CD4-positive, alpha-beta T cell treated with Interleukin-17A for 4 hours (primary cell): ENCODE data around the gene KIRREL3.

Experiments used
- DNase-seq: peaks from one replicate; pipeline ENCODE4 v3.0.0-alpha.2; 2020; ENCODE audit warnings: mixed read lengths

Gene KIRREL3

DNA sequence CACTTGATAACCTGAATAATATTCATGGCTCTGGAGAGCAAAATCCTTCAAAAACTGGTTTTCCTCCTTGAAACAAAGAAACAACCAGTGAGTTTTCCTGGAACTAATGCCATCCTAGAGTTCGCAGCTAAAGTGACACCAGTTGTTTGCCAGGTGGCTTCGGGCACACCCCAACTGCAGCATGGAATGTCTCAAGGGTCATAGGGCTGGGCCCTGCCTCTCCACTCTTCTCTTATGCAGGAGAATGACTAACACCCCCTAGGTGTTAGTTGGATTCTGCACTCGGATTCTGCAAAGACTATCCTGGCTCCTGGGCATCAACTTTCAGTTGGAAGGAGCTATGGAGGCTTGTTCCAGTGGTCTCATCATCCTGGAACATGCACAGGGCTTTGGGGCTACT, 98.8 kb downstream of the KIRREL3 start:
- DNase-seq, result no peak

DNA sequence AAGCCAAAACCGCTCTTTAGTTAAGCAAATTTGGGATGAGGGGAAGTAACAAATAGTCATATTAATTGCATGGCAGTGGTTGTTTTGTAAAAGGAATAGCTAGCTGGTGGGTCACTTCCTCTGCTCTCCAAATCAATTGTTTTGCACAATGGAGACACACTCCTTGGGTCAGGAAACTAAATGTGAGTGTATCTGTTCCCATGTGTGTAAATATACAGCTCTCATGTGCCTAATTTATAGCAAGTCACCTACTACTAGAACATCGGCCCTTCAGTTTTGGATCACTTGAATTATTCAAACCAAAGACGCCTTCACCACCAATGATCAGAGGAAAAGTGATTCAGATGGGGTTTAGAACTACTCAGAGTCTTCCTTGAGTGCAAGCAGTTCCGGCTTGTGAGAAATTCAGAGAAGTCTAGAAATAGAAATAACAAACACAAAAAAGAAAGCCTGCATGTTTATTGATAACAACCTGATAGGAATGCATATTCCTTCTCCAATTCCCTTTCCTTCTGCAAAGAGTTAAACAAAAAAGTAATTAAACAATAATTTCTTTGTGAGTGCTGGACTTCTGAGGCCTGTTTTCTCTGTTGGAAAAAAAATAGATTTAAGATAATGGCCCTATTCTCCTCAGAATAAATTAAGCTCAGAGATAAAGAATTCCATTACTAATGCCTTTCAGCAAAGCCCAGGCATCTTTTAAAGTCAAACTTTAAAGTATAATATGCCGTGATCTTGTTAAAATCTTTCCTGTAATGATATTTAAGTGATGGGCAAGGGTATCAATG, 100.4 kb downstream of the KIRREL3 start:
- DNase-seq, result no peak

DNA sequence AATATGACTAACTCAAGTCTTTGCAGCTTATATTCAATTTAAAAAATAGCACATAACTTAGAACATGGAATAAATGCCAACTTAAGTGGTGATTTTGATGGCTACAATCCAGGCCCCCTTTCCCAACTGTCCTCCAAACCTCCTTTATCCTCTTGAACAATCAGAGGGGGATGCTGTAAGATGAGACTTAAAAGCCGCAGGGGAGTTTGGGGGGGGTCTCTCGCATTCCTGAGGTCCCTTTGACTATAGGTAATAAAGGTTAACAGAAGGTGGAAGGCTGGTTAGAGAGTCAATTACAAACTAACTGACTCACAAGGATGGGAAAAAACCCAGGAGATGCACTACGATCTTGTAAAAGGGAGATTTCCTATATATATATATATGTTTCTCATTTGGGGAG, 101.8 kb downstream of the KIRREL3 start:
- no peak for DNase-seq

DNA sequence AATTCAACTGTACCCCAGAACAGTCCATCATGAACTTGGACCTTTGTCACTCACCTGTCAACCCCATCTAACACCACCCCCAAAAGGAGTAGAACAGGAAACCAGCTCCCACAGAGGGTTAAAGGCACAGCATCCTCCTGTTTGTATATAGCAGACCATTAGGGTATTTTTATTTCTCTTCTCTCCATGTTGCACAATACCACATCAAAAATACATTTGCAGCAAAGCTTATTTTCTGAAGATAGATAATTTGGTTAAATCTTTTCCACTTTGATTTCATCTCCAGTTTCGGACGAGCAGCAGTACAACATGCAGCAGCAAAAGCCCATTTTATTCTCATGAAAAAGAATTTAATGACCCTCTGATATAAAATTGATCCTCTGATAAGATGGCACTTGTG, 103.1 kb downstream of the KIRREL3 start:
- no peak for DNase-seq

DNA sequence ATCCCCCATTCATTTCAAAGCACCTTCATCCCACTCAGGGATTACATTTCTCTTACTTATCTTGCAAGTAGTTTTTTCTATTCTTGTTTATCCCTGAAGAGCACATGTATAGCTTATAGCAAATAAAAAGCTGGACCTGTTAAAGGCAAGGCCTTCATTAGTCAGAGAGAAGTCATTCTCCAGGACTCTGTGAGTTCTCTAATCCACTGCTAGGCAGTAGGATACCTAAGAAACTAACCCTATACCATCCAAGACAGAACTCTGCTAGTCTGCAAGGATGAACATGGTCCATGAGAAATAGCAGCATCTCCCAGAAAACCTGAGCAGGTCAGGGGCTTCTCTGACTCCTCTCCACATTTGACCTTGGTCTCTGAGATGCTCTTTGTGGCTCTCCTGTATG, 104.5 kb downstream of the KIRREL3 start:
- no peak for DNase-seq

DNA sequence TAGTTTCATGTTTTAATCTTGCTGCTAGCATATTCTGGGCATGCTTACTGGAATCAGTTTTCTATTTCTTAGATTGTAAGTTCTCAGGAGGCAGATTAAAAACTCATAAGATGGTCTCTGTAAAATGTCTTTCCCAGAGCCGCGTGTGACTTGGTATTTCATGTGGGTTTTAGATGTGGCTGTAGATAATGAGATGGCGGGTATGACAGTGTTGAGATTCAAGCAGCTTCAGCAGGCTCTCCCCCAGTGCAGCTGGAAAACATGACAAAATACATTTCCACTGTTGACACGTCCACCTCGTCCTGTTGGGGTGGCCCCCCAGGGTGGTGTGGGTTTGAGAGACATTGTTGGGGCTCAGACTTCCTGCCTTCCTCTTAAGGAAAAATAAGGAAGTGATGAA, 106.8 kb downstream of the KIRREL3 start:
- no peak for DNase-seq

DNA sequence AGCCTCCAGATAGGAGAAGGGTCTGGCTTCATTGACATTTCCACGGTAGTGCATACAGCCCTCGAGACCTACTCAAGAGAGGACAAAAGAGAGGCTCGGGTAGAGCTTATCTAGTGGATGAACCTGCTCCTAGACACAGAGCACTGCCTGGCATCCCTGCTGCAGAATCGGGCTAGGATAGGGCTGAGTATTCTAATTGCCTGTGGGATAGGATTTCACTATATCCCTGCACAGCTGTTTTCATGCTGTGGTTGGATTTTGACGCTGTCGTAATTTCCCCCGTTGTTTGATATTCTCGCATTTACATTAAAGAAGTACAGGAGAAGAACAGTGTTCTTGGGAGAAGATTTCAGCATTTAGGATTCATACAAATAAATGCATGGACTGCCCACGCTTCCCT, 107.8 kb downstream of the KIRREL3 start:
- DNase-seq, result no peak

DNA sequence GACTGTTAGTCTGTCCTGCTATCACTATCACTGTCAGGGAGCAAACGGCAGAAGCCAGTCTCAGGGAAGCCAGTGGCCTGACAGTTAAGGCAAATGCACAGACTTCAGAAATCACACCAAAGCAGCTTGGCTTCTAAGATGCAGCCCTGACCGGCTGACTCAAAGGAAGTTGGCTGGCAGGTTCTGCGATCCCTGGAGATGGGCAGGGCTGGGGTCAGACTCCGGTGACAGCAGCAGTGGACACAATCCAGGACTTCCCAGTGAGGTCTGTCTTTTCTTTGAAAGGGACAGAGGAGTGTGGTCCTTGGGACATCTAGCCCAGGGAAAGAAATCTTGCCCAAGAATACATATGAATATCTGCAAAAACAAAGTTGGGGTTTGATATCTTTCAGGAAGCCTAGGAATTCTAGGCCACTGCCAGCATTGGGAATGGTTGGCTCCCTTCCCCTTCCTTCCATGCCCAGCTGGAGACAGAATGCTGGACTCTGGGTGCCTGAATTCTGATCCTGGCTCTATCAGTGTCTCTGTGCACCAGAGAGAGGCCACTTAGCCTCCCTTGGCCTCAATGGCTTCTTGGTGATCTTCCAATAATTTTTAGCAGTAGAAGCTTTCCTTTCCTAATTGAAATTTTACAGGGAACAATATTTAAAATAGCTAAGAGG, 108.9 kb downstream of the KIRREL3 start:
- DNase-seq, result no peak

DNA sequence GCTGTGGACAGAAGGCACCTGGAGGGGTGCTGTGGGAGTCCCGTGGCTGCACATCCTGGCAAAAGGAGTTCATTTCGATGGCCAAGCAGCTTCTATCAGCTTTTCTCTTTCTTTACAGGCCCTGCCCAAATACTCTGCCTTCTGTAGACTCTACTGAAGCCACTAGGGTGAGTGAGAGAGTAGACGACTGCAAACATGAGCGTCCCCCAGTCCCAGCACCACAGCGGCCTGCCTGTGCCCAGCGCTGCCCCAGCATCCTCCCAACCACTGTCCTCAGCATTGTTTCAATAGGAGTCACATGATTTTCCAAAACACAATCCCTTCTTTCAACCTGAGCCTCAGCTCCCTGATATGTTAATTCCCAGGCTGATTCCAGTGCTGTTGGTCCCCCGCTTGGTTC, 110.0 kb downstream of the KIRREL3 start:
- DNase-seq, result no peak

DNA sequence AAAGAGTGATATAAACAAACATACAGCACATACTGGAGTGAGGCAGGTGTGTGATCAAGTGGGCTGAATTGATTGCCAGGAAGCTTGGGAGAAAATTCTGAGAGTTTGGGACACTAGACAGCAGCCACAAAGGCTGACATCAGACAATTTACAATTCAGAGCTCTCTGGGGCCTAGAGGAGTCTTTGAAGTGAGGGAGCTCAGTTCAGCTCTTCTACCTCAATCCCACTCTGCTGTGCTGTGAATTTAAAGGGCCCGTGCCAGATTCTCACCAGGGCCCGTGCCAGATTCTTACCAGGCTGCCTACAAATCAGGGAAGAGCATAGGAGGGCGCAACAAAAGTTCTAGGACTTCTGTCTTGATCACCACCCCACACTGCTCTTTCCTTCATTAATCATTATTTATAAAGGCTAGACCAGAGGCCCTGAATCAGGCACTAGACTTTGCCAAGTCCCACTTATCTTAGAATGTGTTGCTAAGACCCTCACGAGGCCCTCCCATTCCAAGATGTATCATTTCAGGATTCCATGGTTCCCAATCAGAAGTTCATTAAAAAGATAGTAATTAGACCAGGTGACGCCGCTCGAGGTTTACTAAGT, 112.4 kb downstream of the KIRREL3 start:
- DNase-seq, result no peak

DNA sequence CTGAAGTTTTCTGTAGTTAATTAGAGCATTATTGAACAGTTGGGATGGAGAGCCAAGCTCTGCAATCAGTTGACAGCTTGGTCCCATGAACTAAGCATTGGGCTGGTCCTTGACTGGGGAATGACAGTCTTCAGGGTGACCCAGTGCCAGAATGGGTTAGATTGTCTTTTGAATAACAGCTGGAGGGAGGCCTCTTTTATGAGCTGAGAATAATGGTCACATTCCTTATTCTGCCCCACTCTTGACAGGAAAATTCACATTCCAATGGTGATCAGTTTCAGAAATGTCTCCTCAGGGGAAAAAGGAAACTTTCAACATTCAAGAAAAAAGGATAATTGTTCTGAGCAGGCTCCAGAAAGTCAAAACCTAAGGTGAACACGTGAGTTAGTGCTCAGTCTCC, 113.9 kb downstream of the KIRREL3 start:
- no peak for DNase-seq

DNA sequence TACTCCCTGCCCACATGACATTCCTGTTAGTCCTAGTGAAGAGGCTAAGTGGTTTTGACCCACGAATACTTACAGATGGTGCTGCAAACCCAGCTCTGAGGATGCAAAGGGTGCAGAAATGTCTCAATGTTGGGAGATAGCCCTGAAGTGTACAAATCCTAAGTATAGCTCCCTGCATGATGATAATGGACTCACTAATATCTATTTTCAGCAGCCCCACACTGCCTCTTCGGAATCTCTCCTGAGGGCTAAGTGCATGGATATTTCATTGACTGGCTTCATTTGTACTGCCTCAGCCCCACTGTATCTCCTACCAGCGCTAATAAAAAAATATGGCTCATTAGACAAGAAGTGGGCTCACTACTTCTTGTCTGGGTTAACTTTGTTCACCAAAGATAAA, 114.5 kb downstream of the KIRREL3 start:
- no peak for DNase-seq

DNA sequence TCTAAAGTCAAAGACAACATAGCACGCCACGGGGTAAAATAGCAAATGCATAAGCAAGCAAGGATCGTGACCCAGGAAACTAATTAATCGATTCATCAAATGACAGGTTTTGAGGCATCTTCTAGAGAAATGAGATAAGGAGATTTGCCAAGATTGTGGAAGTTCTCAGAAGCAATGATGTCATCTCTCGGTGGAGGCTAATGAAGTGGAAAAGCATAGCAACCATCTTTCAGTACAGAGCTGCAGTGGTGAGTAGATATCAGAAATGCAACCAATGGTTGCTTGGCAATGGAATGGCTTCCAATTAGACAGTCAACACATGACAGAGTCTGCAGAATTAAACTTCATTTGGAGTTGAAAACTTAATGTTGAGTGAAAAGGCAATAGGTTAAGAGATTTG, 116.0 kb downstream of the KIRREL3 start:
- DNase-seq, result no peak

DNA sequence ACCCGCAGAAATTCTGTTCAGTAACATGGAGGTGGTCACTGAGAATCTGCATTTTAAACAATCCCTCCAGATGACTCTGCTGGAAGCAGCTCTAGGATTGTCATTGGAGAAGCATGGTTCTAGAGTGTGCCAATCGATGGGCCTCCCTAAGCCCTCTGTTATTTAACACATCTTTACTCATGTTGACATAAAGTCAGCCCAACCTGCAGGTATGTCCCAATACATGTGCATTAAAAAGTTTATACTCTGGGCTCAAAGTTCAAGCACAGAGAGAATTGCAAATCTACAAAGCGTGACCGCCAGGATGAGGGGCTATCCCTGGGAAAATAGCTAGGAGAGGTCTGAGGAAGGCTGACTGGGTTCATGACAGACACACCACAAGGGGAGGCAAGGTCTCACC, 116.4 kb downstream of the KIRREL3 start:
- DNase-seq, result no peak

DNA sequence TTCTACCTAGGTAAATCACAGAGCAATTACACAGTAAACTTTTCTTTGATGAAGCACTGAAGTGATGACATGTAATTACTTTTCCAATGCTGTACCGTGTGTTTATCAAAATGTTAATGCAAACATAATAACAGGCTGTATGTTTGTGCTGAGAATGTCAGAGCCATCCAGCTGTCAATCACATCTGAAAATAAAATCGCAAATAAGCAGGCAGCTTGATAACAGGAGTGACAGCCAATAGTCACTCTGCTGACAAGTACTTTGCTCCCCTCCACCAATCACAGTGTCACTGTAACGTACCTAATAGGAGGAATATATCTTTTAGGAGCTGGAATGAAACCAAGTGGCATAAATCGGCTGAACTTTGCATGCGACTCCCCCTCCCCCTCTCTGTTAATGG, 119.7 kb downstream of the KIRREL3 start:
- no peak for DNase-seq

DNA sequence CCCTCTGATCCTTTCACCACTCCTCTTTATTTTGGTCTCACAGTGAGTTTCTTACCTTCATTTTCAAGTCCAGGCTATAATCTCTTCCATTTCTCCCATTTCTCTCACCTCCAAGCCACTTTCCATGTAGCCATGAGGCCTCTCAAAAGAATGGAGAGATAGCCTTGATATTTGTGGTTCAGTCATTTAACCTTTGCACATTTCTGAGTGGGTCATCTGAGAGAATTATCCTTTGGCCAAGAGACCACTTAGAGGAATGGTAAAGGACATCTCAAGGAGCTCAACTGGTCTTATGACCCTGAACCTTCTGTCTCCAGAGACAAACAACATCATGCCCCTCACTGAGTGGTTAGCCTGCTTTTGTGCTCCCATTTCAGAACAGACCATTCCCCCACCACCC, 121.1 kb downstream of the KIRREL3 start:
- no peak for DNase-seq

DNA sequence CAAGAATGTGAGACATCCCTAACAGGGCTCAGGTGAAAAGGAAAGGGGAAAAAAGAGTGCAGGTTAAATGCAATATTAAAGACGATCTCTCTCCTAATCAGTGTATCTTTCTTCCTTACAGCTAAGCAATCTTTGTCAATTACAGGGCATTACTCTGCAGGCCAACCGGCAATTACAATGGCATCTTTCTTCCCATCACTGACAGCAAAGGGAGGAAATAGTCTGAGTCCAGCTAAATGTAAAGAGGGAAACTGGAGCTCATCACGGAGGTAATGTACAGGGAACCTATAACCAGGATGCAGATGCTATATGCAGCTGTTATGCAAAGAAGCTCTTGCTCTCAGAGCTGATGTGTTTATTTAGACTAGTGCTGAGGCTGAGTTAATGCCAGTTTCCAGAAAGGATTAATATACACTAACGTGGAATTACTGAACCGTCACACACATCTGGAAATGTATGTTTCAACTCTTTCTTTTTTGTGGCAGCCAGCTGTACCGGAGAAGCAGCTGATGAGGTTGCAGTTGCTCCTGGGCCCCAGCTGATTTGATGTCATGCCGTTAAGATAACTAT, 121.6 kb downstream of the KIRREL3 start:
- no peak for DNase-seq

DNA sequence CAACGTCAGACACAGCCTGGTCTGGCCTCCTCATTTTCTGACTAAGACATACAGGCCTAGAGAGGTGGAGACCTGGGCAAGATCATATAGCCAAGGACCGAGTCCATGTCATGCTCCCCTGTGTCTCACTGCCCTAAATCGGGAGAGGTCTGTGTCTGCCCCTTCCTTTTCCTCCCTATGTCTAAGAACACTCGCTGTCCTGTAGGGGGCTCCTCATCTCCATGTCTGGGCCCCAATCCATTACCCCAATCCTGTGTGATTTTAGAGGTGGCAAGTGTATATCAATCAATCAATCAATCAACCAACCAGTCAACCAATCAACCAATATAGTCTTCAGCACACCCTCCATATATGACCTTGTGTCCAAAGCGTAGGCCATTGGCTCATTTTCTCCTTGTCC, 125.7 kb downstream of the KIRREL3 start:
- no peak for DNase-seq

DNA sequence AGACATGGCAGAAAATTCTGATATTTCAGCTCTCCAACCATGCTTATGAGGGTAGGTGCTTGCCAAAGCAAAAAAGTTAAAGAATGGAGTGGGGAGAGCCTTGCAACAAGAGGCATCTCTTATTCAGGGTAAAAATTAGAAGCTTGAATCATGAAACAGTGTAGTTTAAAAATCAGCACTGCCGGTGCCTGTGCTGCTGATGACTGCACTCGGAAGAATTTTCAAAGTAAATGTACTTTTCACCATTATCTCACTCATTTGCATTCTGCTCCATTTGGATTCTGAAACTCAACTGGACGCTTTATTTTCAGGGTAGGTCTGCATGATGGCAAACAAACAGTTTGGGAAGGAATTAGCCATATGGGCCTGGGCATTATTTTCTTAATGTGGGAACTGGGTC, 126.3 kb downstream of the KIRREL3 start:
- DNase-seq, result no peak

DNA sequence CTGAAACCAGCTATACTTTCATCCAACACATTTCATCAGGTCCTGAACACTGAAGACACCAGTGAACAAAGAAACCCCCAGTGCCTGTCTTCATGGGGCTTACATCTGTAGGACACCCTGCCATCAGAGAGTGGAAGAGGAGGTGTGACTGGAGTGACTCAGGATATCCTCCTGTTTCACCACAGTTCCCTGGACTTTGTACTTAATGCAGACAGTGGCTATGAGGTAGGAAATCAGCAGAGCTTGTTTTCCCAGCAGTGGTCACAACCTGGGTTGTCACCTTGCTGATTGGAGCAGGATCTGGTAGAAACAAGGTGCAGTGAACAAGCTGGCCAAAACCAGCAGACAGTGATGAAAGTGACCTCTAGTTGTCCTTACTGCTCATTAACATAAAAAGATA, 128.8 kb downstream of the KIRREL3 start:
- DNase-seq, result no peak

DNA sequence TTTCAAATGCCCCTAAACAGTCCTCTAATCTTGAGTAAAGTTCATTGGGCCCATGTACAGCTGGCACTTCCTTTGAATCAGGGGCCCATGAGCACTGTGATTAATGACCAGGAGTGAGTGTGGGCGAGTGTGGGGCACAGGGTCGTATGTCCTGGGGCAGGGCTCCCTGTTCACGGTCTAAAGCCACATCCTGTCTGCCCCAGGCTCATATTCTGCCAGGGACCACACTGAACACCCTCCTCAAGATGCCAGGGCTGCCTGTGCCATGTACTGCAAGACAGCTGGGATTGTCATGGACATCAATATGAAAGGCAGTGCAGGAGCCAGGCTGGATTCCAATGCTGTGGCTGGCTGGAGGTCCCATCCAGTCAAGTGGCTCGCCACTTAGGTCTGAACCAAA, 130.5 kb downstream of the KIRREL3 start:
- no peak for DNase-seq

DNA sequence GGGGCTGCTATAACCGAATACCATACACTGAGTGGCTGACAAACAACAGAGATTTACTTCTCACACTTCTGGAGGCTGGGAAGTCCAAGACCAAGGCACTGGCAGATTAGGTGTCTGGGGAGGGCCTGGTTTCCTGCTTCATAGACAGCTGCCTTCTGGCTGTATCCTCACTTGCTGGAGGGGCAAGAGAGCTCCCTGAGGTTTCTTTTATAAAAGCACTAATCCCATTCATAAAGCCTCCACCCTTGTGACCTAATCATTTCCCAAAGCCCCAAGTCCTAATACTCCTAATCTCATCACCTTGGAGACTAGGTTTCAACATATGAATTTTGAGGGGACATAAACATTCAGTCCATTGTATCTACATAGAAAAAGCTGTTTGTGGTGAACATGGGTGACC, 131.8 kb downstream of the KIRREL3 start:
- DNase-seq, result no peak

DNA sequence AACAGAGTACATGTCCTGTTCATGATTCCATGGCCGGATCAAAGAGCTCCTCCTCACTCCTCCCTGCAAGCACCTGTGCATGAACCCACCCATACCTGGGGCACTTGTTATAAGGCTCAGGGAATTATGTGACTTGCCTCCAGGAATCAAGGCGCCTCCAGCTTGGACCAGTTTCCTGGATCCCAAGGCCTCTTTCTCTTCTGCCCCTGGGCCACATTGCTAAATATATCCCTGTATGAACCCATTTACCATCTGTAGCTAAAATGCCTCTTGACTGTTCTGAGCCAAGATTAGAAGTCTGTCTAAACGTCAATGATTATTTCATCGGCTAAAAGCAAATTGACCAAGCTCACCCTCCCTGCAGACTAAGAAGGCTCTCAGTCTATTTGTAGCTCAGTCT, 135.6 kb downstream of the KIRREL3 start:
- DNase-seq, result no peak
